ENCODE results near the gene SLC7A4.

The SLC7A4 gene

GRCh38 chr22:20994902-20995241, 37.5 kb downstream of the SLC7A4 start:
- Histone ChIP-seq H3K4me3 (no peak overlapping the region), H3K36me3 (ENCODE audit: insufficient read depth, low read length) (peaks cover 8% of the 10 kb centered on the region; the same call in 1 of the 2 replicates), H3K9ac (ENCODE audit: insufficient read length) (no peak overlapping the region), H3K9me3 (ENCODE audit: low read depth, low read length) (no peaks in the 10 kb centered on the region), H3K27ac (no peak overlapping the region)
- no peak for DNase-seq (ENCODE audit: low read depth, low spot score)
- no peak for TF ChIP-seq EZH2 (IDR thresholded peaks at IDR 0.05)
- TF ChIP-seq FOXP2 (optimal IDR thresholded peaks at IDR 0.05; ENCODE audit: control extremely low read depth, extremely low read length, insufficient read depth), result no peak
- no peak for TF ChIP-seq POLR2AphosphoS5 (IDR thresholded peaks at IDR 0.05; ENCODE audit: borderline replicate concordance, low read depth, low read length)

DNA sequence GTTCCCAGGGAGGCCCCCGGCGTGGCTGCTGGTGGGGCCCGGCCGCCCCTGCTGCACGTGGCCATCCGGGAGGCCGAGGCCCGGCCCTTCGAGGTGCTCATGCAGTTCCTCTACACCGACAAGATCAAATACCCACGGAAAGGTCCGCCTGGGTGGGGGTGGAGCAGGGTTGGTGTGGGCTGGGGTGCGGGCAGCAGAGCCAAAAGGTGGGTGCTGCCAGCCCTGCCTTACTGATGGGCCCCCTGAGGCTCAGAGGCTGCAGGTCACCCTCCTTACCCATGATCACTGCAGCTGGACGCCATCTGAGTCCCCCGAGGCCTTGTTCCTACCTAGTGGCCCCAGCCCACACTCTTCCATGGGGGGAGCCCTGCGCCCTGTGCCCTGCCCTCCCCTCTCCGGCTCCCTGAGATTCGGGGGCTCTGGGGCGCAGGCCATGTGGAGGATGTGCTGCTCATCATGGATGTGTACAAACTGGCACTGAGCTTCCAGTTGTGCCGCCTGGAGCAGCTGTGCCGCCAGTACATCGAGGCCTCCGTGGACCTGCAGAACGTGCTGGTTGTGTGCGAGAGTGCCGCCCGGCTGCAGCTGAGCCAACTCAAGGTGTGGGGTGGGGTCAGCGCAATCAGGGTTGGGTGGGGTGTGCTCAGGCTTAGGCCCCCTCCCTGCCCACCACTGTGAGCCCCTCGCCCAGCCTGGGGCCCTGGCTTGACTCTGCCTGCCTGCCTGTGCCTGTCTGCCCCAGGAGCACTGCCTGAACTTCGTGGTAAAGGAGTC, 38.0 kb downstream of the SLC7A4 start:
- no peaks in the 10 kb centered on the region for H3K9me3 ChIP-seq (ENCODE audit: low read depth, low read length)
- H3K27ac ChIP-seq, result no peak overlapping the region
- no peak for DNase-seq (ENCODE audit: low read depth, low spot score)
- no peak overlapping the region for H3K4me3 ChIP-seq
- TF ChIP-seq POLR2AphosphoS5 (IDR thresholded peaks at IDR 0.05; ENCODE audit: borderline replicate concordance, low read depth, low read length) (no peak), EZH2 (IDR thresholded peaks at IDR 0.05) (no peak), FOXP2 (optimal IDR thresholded peaks at IDR 0.05; ENCODE audit: control extremely low read depth, extremely low read length, insufficient read depth) (no peak)
- no peak overlapping the region for H3K9ac ChIP-seq (ENCODE audit: insufficient read length)
- peaks cover 2% of the 10 kb centered on the region; the same call in 1 of the 2 replicates for H3K36me3 ChIP-seq (ENCODE audit: insufficient read depth, low read length)

DNA sequence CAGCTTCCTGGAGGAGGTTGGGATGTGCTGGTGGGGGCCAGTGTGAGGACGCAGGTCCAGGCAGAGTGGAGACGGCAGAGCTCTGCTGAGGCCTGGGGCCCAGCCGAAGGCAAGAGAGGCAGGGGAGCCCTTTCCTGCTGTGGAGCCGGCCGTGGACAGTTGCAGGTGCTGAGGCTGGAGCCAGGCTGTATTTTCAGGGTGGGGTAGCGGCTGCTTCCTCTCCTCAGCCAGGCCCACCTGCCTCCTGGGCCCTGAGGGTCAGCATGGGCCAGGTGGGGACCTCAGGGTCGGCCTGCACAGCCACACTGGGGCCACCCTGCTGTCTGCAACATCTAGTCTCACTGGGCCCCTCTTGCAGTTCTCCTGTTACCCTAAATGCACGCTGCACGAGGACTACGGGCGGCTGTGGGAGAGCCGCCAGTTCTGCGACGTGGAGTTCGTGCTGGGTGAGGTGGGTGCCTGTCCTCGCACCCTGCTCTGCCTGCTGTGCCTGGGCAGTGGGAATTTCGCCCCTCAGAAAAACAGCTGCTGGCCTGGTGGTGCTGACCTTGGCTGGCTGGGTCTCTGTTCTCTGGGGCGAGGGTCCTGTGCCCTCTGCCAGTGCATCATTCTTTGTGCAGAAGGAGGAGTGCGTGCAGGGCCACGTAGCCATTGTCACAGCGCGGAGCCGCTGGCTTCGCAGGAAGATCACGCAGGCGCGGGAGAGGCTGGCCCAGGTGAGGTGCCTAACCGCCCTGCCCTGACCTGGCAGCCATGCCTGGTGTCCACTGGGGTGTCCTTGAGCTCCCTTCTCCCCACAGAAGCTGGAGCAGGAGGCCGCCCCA, 38.8 kb downstream of the SLC7A4 start:
- Histone ChIP-seq H3K9ac (ENCODE audit: insufficient read length) (no peak overlapping the region), H3K36me3 (ENCODE audit: insufficient read depth, low read length) (no peaks in the 10 kb centered on the region; the same call in 1 of the 2 replicates), H3K4me3 (no peak overlapping the region), H3K9me3 (ENCODE audit: low read depth, low read length) (no peaks in the 10 kb centered on the region), H3K27ac (no peak overlapping the region)
- DNase-seq (ENCODE audit: low read depth, low spot score), result no peak
- no peak for TF ChIP-seq EZH2 (IDR thresholded peaks at IDR 0.05)
- no peak for TF ChIP-seq FOXP2 (optimal IDR thresholded peaks at IDR 0.05; ENCODE audit: control extremely low read depth, extremely low read length, insufficient read depth)
- no peak for TF ChIP-seq POLR2AphosphoS5 (IDR thresholded peaks at IDR 0.05; ENCODE audit: borderline replicate concordance, low read depth, low read length)

GRCh38 chr22:20992456-20993303, 39.7 kb downstream of the SLC7A4 start:
- H3K27ac ChIP-seq, result no peak overlapping the region
- no peaks in the 10 kb centered on the region; the same call in 1 of the 2 replicates for H3K36me3 ChIP-seq (ENCODE audit: insufficient read depth, low read length)
- no peak overlapping the region for H3K4me3 ChIP-seq
- TF ChIP-seq POLR2AphosphoS5 (IDR thresholded peaks at IDR 0.05; ENCODE audit: borderline replicate concordance, low read depth, low read length) (no peak), EZH2 (IDR thresholded peaks at IDR 0.05) (no peak), FOXP2 (optimal IDR thresholded peaks at IDR 0.05; ENCODE audit: control extremely low read depth, extremely low read length, insufficient read depth) (no peak)
- DNase-seq (ENCODE audit: low read depth, low spot score), result no peak
- H3K9ac ChIP-seq (ENCODE audit: insufficient read length), result no peak overlapping the region
- no peaks in the 10 kb centered on the region for H3K9me3 ChIP-seq (ENCODE audit: low read depth, low read length)

DNA sequence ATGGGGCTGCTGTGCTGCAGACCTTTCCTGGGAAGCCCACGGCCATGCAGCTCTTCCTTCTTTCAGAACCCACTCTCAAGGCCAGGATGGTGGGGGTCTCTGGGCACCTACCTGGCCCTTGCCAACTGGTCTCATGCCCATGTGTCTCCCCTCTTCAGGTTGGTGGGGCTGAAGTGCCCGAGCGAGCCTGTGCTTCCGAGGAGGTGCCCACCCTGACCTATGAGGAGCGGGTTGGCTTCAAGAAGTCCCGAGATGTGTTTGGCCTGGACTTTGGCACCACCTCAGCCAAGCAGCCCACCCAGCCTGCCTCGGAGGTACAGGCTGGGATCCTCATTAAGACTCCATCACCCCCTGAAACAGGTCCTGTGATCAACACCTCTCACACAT, 40.3 kb downstream of the SLC7A4 start:
- TF ChIP-seq FOXP2 (optimal IDR thresholded peaks at IDR 0.05; ENCODE audit: control extremely low read depth, extremely low read length, insufficient read depth) (no peak), POLR2AphosphoS5 (IDR thresholded peaks at IDR 0.05; ENCODE audit: borderline replicate concordance, low read depth, low read length) (no peak)
- H3K36me3 ChIP-seq (ENCODE audit: insufficient read depth, low read length), result no peaks in the 10 kb centered on the region; the same call in 1 of the 2 replicates
- H3K27ac ChIP-seq, result no peak overlapping the region
- no peaks in the 10 kb centered on the region for H3K9me3 ChIP-seq (ENCODE audit: low read depth, low read length)
- H3K9ac ChIP-seq (ENCODE audit: insufficient read length), result no peak overlapping the region
- no peak for DNase-seq (ENCODE audit: low read depth, low spot score)
- no peak overlapping the region for H3K4me3 ChIP-seq

GRCh38 chr22:20991252-20992055, 40.9 kb downstream of the SLC7A4 start:
- H3K27ac ChIP-seq, result no peak overlapping the region
- H3K36me3 ChIP-seq (ENCODE audit: insufficient read depth, low read length), result peaks cover 4% of the 10 kb centered on the region; the same call in 1 of the 2 replicates
- no peaks in the 10 kb centered on the region for H3K9me3 ChIP-seq (ENCODE audit: low read depth, low read length)
- DNase-seq (ENCODE audit: low read depth, low spot score), result no peak
- H3K9ac ChIP-seq (ENCODE audit: insufficient read length), result no peak overlapping the region
- no peak overlapping the region for H3K4me3 ChIP-seq
- no peak for TF ChIP-seq EZH2 (IDR thresholded peaks at IDR 0.05)
- no peak for TF ChIP-seq POLR2AphosphoS5 (IDR thresholded peaks at IDR 0.05; ENCODE audit: borderline replicate concordance, low read depth, low read length)
- TF ChIP-seq FOXP2 (optimal IDR thresholded peaks at IDR 0.05; ENCODE audit: control extremely low read depth, extremely low read length, insufficient read depth), result no peak

Data from SK-N-MC (cell line).